GM12865 (cell line): ENCODE results near the gene ZNF177.

ENCODE experiments used
- DNase-seq: peaks from one replicate; pipeline ENCODE4 v3.0.0; 2010; ENCODE audit warnings: low read depth
- H3K4me3 ChIP-seq: 2 replicates; pipeline ENCODE4 v1.5.1; 2011; ENCODE audit warnings: mild to moderate bottlenecking, low read depth, low read length, control low read depth
- CTCF ChIP-seq: IDR thresholded peaks from 2 replicates; pipeline ENCODE4 v1.5.1; 2011; ENCODE audit warnings: low read length, control low read depth, low read depth, inconsistent platforms; ENCODE audit not compliant: insufficient read depth; ENCODE audit errors: missing control alignments

ZNF177 gene

GRCh38 chr19:9329999-9330398, 32.8 kb upstream of the ZNF177 start:
- no peak for TF ChIP-seq CTCF
- H3K4me3 ChIP-seq = no peak overlapping the region
- no peak for DNase-seq

- no peak for DNase-seq
- no peak for TF ChIP-seq CTCF
- H3K4me3 ChIP-seq = no peak overlapping the region
Observed at GRCh38 chr19:9342610-9343304, 20.1 kb upstream of the ZNF177 start.

GRCh38 chr19:9345005-9345404, 17.8 kb upstream of the ZNF177 start:
- no peak for DNase-seq
- H3K4me3 ChIP-seq = no peak overlapping the region
- TF ChIP-seq CTCF = no peak

- H3K4me3 ChIP-seq = no peak overlapping the region
- no peak for DNase-seq
- TF ChIP-seq CTCF = no peak
Observed at GRCh38 chr19:9348253-9348652, 14.6 kb upstream of the ZNF177 start.

- TF ChIP-seq CTCF = no peak
- DNase-seq = no peak
- no peak overlapping the region for H3K4me3 ChIP-seq
Observed at GRCh38 chr19:9348671-9349070, 14.1 kb upstream of the ZNF177 start.

- no peak for TF ChIP-seq CTCF
- no peak overlapping the region for H3K4me3 ChIP-seq
- DNase-seq = no peak
Observed at GRCh38 chr19:9352505-9352904, 10.3 kb upstream of the ZNF177 start.

GRCh38 chr19:9353011-9353410, 9.8 kb upstream of the ZNF177 start:
- no peak for DNase-seq
- no peak overlapping the region for H3K4me3 ChIP-seq
- no peak for TF ChIP-seq CTCF
